NCI-H524 treated with DMSO at 0.1 percent for 48 hours (cell line): Measurements from ENCODE around the gene L3MBTL3.

Source experiments
- DNase-seq: peaks from one replicate; lab custom pipeline; 2025; lab: John Stamatoyannopoulos, UW

L3MBTL3 gene

DNA sequence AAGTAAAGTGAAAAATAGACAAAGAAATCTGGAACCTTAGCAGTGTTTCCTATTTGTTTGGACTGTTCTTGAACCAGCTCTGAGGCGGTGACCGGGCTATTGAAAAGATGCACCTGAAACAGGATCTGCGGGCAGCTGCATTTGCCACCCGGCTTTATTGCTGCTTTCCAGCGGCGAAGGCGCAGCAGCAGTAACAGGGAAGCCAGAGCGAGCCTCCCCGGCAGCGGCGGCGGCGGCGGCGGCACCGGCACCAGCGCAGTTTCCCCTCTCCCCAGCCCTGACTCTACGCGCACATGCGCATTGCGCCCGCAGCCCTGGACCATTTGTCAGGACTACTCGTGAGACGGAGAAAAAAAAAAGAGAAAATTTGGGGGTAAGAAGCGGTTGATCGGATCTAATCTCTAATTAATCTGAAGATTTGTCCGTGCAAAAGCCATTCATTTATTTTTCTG is at the start of gene L3MBTL3:
L3MBTL3 (plus strand) TSS at position 290 of the 452 bp plus-strand sequence. CDS start 24,119 bp downstream, outside the sequence.
- peak; percentile 56 for DNase-seq

DNA sequence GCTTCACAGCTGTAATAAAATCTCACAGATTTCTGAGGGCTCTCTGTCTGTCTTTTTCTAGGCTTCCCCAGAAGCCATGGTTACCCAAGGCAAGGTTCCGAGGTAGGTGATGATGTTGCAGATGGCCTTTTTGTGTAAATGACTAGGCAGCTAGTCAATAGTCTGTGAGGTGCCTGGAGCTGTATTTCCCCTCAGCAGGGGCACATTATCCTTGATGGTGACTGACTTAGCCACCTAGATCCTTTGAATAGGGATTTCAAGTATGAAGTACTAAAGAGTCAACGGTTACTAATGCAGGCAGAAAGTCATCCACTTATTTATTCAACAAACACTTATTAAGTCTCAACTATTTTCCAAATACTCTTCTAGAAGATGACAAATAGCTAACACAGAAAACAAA is 49.3 kb upstream of the L3MBTL3 start:
- no peak for DNase-seq

DNA sequence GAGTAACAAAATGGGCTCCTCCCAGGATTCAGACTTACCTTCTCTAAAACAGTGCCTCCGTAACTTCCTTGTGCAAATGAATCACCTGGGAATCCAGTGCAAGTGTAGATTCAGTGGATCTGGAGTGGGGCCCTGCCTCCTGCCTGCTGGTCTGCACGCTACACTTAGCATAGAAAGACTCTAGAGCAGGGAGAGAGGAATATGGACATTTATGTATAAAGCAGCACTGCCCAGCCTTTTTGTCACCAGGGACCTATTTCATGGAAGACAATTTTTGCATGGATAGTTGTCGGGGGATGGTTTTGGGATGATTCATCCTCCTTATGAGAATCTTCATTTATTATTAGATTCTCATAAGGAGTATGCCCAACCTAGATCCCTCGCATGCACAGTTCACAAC is 42.3 kb upstream of the L3MBTL3 start:
- no peak for DNase-seq

DNA sequence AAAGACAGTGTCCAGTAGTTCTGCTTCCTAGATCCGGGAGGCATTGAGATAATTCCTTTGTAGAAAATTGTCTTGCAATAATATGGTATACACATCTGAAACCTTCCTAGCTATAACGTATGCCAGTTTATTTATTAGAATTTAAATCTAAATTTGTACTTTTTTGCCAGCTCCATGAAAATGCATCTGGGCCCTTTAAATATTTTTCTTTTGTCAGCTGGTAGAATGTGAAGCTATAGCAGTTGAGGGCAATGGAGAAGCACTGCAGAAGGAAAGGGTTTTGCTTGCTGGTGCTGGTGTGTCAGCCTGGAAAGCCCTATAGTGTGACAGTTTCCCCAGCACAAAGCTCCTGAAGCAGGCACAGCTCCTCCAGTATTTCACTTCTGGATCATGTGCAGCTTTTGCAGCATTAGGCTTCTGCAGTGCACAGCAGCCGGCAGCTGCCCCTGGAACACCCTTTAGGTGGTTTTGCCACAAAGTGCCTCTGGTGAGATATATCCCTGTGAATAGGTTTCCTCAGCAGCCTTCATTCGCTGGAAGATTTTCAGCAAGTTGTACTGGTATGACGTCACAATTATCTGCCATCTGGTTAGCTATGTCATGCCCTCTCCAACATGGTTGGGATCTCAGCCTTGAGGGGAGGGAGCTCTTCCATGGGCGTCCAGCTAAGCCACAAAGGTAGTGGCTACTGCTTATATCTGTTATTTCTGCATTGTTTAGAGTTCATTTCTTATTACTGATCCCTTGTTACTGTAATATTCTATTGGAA is 40.0 kb upstream of the L3MBTL3 start:
- DNase-seq: no peak

DNA sequence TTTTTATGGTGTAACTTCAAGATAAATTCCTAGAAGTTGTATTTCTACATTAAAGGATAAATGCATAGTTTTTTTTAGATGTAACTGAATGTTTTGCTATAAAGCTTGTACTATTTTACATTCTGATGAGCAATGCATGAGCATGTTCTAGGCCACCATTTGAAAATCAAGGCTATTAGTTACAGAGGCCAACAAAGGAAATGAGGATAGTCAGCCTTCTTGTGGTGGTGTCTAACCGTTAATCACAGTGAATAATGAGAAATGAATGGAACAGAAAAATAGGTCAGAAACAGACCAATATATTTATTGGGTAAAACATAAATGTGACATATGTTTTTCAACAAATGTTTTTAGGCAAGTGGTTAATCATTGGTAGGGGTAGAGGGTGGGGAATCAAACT is 37.6 kb upstream of the L3MBTL3 start:
- no peak for DNase-seq

DNA sequence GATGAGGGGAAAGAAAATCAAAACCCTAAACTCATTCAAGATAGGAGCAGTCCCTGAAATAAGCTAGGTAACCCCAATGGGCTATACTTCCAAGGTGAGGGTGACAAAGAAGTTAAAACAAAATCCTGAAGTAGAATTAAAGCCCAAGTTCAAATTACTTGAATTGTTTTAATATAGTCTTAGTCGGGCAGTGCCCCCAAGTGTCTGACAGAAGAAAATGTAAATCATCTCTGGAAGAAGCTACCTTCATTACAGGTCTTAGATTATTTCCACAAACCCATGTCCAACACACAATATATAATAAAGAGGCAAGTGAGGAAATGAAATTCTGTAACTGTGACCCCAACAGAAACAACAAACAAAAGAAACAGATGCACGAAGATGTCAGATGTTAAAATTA is 36.8 kb upstream of the L3MBTL3 start:
- no peak for DNase-seq

DNA sequence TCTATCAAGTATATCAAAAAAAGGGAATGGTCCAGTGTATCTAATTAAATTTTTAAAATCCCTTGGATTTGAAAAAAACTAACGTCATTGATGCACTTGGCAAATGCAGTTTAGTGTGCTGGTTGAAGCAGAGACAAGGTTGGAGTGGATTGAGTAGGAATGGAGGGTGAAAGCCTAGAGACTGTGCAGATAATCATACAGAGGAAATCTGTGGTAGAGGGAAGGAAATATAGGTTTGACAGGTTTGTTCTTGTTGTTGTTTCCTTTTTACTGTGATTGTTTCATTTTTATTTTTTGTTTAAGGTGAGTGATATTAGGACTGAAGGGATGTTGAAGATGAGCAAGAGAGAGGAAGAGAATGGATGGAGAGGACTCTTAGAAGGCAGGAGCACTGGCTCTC is 29.0 kb upstream of the L3MBTL3 start:
- DNase-seq: no peak

DNA sequence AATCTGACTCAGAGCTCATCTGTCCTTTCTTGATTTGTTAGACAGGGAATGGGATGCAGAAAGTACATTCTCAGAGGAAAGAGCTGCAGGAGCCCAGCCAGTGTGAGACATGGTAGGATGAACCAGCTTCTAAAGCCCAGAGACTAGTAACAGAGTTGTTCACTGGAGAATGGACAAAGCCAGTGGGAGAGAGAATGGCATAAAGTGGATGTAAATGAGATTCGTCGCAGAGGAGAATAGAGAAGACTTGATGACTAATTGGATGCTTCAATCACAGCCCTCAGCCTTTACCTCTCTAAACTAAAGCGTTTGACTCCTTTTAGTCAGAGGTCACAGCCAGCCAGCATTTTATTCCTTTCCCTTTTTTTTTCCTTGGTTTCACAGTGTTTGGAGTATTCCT is 25.5 kb upstream of the L3MBTL3 start:
- no peak for DNase-seq

DNA sequence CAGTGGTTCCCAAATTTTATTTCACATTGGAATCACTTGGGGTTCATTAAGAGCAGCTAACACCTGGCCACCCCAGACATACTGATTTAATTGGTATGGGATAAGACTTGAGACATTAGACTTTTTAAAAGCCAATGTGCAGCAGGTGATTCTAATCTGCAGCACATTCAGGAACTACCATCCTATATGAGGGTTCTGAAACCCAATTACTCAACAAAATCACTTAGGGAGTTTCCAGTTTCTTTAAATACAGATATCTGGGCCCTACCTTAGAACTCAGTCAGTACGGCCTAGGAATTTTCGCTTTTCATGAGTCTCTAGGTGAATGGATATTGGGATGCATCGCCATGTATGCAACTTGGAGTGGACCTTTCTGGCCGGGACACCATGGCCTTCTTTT is 24.0 kb upstream of the L3MBTL3 start:
- no peak for DNase-seq

DNA sequence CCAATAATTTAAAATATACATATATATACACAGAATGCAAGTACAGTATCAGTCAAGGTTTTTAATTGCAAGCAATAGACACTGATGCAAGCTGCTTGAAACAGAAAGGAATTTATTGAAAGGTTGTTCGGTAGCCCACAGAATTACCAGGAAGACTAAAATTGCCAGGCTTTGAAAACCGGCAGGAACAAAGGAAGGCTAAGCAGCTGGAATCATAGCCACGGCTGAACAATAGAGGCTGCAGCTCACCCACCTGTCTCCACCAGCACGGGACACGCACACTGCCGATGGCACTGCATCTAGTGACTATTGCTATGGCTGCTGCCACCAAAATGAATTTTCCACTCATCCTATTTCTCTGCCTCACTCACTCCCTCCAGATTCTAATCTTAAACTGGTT is 22.0 kb upstream of the L3MBTL3 start:
- DNase-seq: no peak

DNA sequence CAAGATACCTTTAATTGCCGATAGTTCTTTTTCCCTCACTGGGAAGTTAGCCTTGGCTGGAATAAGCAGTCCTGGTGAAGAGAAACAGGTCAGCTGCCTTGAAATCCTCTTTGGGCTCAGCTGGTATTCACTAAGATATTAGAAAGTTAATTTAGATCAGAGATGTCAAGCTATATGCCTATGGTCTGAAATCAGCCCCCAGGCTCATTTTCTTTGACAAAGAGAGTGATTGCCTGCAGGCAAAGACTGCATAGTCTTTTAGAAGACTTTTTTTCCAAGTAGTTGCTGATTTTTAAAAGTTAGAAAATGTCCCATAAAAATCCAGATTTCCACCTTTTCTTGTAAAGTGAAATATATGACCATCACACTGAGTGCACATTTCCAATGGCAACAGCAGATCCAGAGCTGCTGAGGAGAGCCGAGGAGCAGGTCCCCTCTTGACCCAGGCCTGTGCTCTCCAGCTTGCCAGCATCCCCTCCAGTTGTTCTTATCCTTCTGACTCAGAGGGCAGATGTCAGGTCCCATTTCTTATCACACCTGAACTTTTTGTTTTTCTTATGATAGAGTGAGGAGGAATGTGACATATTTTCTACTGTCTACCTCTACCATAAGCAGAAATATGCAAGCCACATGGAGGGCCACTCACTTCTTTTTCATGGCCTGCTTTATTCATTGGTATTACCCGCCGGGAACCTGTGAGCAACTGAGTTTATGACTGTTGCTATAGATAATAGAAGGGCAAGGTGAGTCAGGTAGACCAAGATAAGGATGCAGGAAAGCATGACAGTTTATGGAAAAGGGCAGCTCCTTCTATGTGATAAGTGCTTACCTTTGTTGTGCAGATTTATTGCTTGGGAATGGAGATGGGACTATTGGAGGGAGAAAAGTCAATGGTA is 17.6 kb upstream of the L3MBTL3 start:
- DNase-seq: no peak

DNA sequence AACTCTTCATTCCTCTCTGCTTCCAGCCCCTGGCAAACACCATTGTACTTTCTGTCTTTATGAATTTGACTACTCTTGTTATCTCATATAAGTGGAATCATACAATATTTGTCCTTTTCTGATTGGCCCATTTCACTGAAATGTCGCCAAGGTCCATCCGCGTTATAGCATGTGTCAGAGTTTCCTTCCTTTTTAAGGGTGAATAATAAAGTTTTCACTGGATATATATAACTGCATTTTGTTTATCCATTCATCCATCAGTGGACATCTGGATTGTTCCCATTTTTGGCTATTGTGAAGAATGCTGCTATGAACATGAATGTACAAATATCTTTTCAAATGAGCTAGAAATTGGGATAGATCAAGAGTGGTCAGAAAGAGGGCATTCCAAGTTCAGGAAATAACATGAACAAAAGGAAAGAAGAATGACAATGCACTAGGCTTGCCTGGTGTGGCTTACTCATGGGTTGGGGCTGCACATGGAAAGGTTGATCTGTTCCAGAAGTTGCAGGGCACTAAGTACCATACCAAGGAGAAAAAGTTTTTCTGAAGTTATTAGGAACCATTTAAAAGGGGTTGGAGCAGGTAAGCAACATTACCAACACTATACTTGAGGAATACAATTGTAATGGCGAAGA is 10.0 kb upstream of the L3MBTL3 start:
- DNase-seq: no peak

DNA sequence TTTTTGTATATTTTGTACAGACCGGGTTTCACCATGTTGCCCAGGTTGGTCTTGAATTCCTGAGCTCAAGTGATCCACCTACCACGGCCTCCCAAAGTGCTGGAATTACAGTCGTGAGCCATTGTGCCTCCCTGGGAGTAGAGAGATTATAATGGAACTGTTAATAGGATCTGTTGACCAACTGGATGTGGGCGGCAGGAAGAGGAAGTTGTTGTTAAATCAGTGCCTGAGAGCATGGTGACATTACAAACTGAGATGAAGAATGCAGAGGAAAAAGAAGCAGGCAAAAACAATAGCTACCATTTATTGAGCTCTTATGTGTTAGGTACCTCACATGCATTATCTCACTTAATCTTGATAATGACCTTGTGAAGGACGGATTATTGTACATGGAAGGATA is 9.2 kb upstream of the L3MBTL3 start:
- no peak for DNase-seq

DNA sequence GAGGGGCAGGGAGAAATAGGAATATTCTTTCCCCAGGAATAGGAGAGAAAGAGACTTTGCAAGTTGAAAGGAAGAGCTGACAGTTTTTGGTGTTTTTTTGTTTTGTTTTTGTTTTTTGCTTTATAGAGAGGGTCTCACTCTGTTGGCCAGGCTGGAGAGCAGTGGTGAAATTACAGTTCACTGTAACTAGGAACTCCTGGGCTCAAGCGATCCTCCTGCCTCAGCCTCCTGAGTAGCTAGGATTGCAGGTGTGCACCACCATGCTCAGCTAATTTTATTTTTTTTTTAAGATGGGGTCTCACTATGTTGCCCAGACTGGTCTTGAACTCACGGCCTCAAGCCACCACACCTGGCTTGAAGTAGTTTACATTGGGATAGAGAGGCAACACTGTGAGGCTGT is 8.0 kb upstream of the L3MBTL3 start:
- DNase-seq: no peak

DNA sequence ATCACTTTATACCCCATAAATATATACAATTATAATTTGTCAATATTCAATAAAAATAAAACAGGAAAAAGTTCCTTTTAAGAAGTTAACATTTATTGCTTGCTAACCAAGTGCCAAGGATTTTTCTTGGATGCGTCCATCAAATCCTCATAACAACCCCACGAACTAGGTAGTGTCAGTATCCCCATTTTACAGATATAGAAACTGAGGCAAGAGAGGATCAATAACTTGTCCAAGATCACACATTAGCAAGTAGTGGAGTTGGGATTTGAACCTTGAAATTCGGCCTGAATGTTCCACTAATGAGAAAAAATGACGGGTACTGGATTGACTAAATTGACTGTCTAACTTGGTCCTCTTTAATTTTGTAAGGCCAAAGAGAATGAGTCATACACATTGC is 5.7 kb upstream of the L3MBTL3 start:
- DNase-seq: no peak

DNA sequence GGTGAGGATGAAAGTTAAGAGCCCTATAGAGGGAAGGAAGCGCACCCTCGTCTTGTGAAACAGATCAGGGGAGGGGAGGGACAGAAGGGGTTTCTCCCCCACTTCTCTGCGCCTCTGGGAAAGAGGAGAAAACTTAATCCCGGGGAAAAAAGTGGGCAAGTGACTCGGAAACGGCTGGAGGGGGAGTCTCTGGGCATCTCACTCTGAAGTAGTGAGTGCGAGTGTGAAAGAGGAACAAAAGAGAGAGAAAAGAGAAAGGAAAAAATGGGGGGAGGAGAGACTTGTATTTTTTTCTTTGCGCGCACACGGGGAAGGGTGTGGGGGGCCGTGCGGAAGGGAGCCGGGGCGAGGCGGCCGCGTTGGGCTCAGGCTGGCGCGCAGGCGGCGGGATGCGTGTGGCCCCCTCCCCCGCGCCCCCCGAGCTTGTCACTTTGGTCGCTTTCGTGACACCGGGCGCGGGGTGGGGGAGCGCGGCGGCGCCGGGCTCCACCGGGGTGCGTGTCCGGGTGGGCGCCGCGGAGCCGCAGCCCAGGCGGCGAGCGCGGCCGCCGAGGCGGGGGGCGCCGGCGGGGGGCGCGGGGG is 454 bp downstream of the L3MBTL3 start:
- no peak for DNase-seq

DNA sequence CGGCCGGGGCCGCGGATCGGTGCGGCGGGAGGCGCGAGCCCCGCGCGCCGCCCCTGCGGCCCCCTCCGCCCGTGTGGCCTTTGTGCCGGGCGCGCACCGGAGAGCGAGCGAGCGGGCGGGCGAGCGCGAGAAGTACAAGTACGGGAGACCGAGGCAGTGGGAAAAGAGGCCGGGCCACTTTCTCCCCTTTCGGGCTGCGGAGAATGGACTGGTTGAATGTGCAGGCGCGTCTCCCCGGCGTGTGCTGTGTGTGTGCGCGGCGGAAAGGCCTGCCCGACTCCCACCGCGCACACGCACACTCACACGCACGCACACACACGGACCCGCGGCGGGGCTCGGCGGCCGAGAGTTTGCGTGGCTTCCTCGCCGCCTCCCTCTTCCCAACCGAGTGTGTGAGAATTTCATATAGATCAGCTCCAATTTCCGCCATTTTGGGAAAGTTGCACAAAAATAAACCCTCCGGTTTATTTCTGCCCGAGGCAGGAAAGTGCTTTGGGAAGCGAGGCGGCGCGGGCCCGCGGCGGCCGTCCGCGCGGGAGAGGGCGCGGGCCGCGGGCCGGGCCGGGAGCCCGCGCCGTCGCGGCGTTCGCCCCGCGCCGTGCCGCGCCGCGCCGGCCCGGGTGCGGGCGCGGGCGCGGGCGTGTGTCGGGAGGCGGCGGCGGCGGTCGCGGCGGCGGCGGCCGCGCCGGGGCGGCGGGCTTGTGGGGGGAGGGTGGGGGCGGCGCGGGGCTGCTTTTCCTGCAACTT is 1.1 kb downstream of the L3MBTL3 start:
- DNase-seq: no peak

DNA sequence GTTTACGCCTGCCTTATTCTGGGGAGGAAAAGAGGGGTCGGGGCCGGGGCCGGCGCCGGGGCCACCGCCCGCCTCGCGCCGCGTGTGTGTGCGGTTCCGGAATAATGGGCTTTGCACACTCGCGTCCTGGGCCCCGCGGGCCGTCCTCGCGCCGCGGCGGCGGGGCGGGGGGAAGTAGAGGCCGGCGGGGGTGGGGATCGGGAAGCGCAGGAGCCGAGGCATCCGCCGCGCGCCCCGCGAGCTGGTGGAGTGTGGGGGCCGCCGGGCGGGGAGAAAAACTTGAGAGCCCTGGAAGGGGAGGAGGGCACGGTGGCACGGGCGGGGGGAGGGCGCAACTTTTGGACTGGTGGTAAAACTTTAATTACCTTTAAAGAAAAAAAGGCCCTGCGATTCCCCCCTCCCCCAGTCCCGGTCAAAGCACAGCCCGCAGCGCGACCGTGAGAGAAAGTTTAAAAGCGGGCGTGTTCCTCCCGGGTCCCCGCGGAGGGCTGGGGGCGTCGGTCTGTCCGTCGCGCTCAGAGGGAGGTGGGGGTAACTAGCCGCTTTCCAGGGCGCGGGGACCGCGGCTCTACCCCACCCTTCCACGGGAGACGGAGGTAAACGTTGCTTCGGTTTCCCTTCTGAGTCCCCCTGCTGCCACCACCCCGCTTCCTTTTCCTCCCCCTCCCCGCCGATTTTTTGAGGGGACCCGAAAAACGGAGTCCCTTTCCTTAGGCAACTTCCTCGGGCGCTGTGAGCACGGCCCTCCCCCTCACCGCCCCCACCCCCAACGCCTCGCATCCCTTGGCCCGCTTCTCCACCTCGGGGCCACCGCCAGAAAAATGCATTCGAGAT is 1.9 kb downstream of the L3MBTL3 start:
- no peak for DNase-seq

DNA sequence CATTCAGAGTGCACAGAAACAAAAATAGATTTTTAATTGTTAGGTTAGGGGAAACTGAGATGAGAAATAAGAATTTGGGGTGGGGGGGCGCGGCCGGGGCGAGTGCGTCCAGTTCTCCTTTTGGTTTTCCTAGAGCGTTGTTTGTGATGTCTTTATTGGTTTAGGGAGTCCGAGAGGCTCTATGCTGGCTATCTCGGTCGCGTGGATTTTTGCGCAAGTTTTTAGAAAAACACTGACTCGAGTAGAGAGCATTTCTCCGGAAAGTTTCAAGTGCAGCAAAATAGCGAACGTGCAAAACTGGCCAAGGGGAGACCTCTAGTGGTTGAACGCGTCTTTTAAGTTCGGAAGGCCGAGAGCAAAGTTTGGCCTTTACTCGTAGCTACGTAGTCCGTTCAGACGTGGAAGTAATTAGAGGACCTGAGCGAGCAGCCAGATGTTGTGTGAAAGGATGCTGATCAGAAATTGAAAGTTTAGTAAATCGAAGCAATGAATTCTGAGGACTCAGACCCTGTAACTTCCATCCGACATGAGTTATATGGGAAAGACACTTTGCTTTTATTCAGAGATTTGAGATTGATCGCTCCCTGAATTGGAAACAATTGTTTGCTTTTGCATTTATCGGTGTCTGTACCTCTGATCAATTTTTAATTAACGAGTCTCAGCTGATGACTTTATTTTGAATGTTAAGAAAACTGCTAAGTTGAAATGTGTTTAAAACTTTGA is 2.7 kb downstream of the L3MBTL3 start:
- peak; percentile 53 for DNase-seq

DNA sequence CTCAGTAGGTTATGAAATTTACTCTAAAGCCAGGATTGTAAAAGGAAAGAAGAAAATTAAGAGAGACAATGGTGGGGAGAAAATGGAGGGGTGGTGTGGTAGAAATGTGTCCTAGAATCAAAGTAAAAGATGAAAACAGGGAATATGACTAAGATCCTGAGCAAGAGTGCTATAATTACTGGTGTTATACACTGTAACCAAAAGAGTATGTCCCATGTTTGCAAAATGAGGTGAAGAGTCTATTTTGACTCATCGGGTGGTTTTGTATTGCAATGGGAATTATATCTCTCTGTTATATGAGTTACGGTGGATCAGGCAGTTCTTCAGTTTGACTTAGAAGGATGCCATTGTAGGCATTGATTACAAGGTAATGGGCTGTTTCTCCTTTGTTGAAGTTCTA is 8.5 kb downstream of the L3MBTL3 start:
- DNase-seq: no peak
